HepG2 (cell line): ENCODE measurements around the gene FBP1. TPM values are rescaled to one million over a fixed set of nuclear protein-coding genes. Genes with fewer than 3 reads are reported as not detected.

Source experiments
- ATAC-seq: fragments of 200-7000 bp; cut with Tn5 transposase; 3 replicates; pipeline ENCODE4 v1.9.1; 2020; ENCODE audit warnings: mild to moderate bottlenecking, moderate library complexity
- BruUV-seq: library from RNA; stranded (reverse); fragments of 400-500 nt; replicated peaks from 2 replicates; lab custom pipeline; 2021; lab: Mats Ljungman, UMichigan
- CTCF ChIA-PET: fragments of 300-600 bp; formaldehyde crosslinking; extraction: SDS; loops from one replicate; lab custom pipeline; 2021; ENCODE audit warnings: low total read pairs, inconsistent platforms, low intra/inter-chr PET ratio; lab: Yijun Ruan, JAX
- POLR2A ChIA-PET: fragments of 350-600 bp; sonication (Branson Sonifier 250); formaldehyde crosslinking; loops from one replicate; lab custom pipeline; 2020; ENCODE audit warnings: antibody characterized with exemption, inconsistent platforms; lab: Yijun Ruan, JAX
- DNase-seq: peaks from one replicate; pipeline ENCODE4 v3.0.0-alpha.2; 2015; ENCODE audit warnings: low spot score
- FAIRE-seq: peaks from 3 replicates; lab custom pipeline; 2011; peaks lifted over from hg19 to GRCh38; lab: Jason Lieb, UNC
- H2AFZ ChIP-seq: one replicate; pipeline ENCODE4 v1.6.1; 2011; ENCODE audit warnings: low read length, inconsistent platforms
- H3K27ac ChIP-seq: fragments of 300-600 bp; 3 replicates; pipeline ENCODE4 v1.8.0; 2011; ENCODE audit warnings: mixed run types, mild to moderate bottlenecking, mixed read lengths, low read length, inconsistent platforms; ENCODE audit not compliant: insufficient read depth; ENCODE audit errors: extremely low read length
- H3K27me3 ChIP-seq, 2 experiments: fragments of 200-600 bp in 1 of 2; 2 replicates in 1 of 2; 3 replicates in 1 of 2; pipeline versions ENCODE4 v1.6.0 to v1.8.0; 2011; ENCODE audit warnings: low read length in 2 of 2, mild to moderate bottlenecking in 2 of 2, moderate library complexity in 2 of 2, inconsistent platforms in 1 of 2; ENCODE audit not compliant: insufficient read depth in 2 of 2, control insufficient read depth in 1 of 2
- H3K36me3 ChIP-seq, 2 experiments: fragments of 200-600 bp in 1 of 2; replicated peaks in 1 of 2; 2 replicates in 1 of 2; 3 replicates in 1 of 2; pipeline versions ENCODE4 v1.5.1 to v1.8.0; 2011; ENCODE audit warnings: low read length in 2 of 2, inconsistent platforms in 1 of 2; ENCODE audit not compliant: insufficient read depth in 2 of 2, control insufficient read depth in 1 of 2
- H3K4me1 ChIP-seq: 2 replicates; pipeline ENCODE4 v1.5.1; 2012; ENCODE audit warnings: low read length, inconsistent platforms; ENCODE audit not compliant: insufficient read depth
- H3K4me2 ChIP-seq: 2 replicates; pipeline ENCODE4 v1.6.0; 2011; ENCODE audit warnings: low read depth, low read length, inconsistent platforms
- H3K4me3 ChIP-seq, 3 experiments: fragments of 200-600 bp in 1 of 3; sonication (generic), shearing (Covaris generic) in 1 of 3; replicated peaks in 1 of 3; 2 replicates each; pipeline ENCODE4 v1.5.1; 2011 to 2016; ENCODE audit warnings: low read length in 3 of 3, inconsistent platforms in 2 of 3, low read depth in 2 of 3, mild to moderate bottlenecking in 2 of 3, control low read depth in 1 of 3, mixed read lengths in 1 of 3; ENCODE audit not compliant: insufficient read depth in 1 of 3
- H3K79me2 ChIP-seq: one replicate; pipeline ENCODE4 v1.6.1; 2011; ENCODE audit warnings: low read length, inconsistent platforms; ENCODE audit not compliant: insufficient read depth
- H3K9ac ChIP-seq: 2 replicates; pipeline ENCODE4 v1.6.0; 2011; ENCODE audit warnings: mild to moderate bottlenecking, low read depth, low read length, inconsistent platforms; ENCODE audit not compliant: insufficient read depth
- H3K9me3 ChIP-seq: 2 replicates; pipeline ENCODE4 v1.5.1; 2012; ENCODE audit warnings: mild to moderate bottlenecking, low read length
- H4K20me1 ChIP-seq: 2 replicates; pipeline ENCODE4 v1.6.0; 2011; ENCODE audit warnings: inconsistent platforms, mild to moderate bottlenecking, low read length, moderate library complexity; ENCODE audit not compliant: insufficient read depth
- ELF1 ChIP-seq: sonication (generic); formaldehyde crosslinking; IDR thresholded peaks from 2 replicates; pipeline ENCODE4 v1.4.0; 2020; ENCODE audit warnings: missing genetic modification reagents
- JUNB ChIP-seq: sonication (generic); formaldehyde crosslinking; IDR thresholded peaks from 2 replicates; pipeline ENCODE4 v1.8.0; 2022; ENCODE audit warnings: missing genetic modification reagents, mild to moderate bottlenecking, borderline replicate concordance
- RBM22 ChIP-seq: fragments of 200-400 bp; formaldehyde crosslinking; optimal IDR thresholded peaks from 2 replicates; pipeline ENCODE3; 2017; ENCODE audit warnings: mild to moderate bottlenecking, low read length, moderate library complexity
- REPIN1 ChIP-seq: sonication (generic); formaldehyde crosslinking; IDR thresholded peaks from 2 replicates; pipeline ENCODE4 v1.8.0; 2022; ENCODE audit warnings: missing genetic modification reagents, low read depth, mild to moderate bottlenecking, borderline replicate concordance
- SALL1 ChIP-seq: sonication (generic); formaldehyde crosslinking; IDR thresholded peaks from 2 replicates; pipeline ENCODE4 v1.8.0; 2022; ENCODE audit warnings: mild to moderate bottlenecking, missing genetic modification reagents
- ZBTB3 ChIP-seq: sonication (generic); formaldehyde crosslinking; IDR thresholded peaks from 2 replicates; pipeline ENCODE4 v1.4.0; 2020; ENCODE audit warnings: low read depth, mild to moderate bottlenecking, moderate library complexity, missing genetic modification reagents, borderline replicate concordance
- ZNF121 ChIP-seq: sonication (generic); formaldehyde crosslinking; IDR thresholded peaks from 2 replicates; pipeline ENCODE4 v1.5.0; 2020; ENCODE audit warnings: mild to moderate bottlenecking, missing genetic modification reagents
- ZNF614 ChIP-seq: IDR thresholded peaks from 2 replicates; pipeline ENCODE4 v1.6.1; 2018; ENCODE audit warnings: missing biosample characterization, missing genetic modification reagents, inconsistent platforms, borderline replicate concordance
- WGBS: methylation state at CpG from one replicate; pipeline ENCODE4 v1.1.6; 2017; ENCODE audit warnings: low lambda C conversion rate; 5-methylcytosine and 5-hydroxymethylcytosine counted together
- in situ Hi-C: cut with HindIII; loops from 2 replicates; pipeline ENCODE4 v1.10.0; 2017; ENCODE audit warnings: low pct_unique_long_range_greater_than_20kb; ENCODE audit not compliant: extremely low pct_ligation_motif_present
- intact Hi-C: fragments of 100-400 bp; cut with micrococcal nuclease; formaldehyde crosslinking; loops from one replicate; pipeline ENCODE4 v1.10.0; 2022; ENCODE audit not compliant: unreplicated experiment
- polyA plus RNA-seq, 8 experiments: library from polyadenylated mRNA; depleted of rRNA in 3 of 8; stranded (reverse) in 7 of 8; unstranded in 1 of 8; fragments of >200 nt; fragmentation: Illumina TruSeq in 4 of 8; extraction: Trizol in 4 of 8; gene quantifications; 2 replicates each; pipeline versions ENCODE4 v1.2.1 to v1.2.3, GENCODE V29; 2011 to 2016; ENCODE audit warnings: low read depth in 4 of 8, missing spikeins in 1 of 8, mixed read lengths in 1 of 8; ENCODE audit not compliant: insufficient read depth in 1 of 8
- total RNA-seq, 5 experiments: library from RNA; depleted of rRNA; stranded (reverse); fragments of >200 nt; fragmentation: Illumina TruSeq; extraction: Trizol; gene quantifications; 2 replicates each; pipeline ENCODE4 v1.2.3, GENCODE V29; 2016; ENCODE audit warnings: low read depth in 1 of 5

The FBP1 gene
- total and polyA plus RNA-seq, 2 of the 13 experiments (the other 11 are each of a cell fraction or from before 2014, with no cell fraction given): 0.29 to 0.53 TPM

GRCh38 chr9:94586814-94587213 lies 52.5 kb downstream of the FBP1 start:
- no peaks in the 10 kb centered on the region for H3K79me2 ChIP-seq
- 13% methylated on average over 5 of the region's 9 CpGs for WGBS

DNA sequence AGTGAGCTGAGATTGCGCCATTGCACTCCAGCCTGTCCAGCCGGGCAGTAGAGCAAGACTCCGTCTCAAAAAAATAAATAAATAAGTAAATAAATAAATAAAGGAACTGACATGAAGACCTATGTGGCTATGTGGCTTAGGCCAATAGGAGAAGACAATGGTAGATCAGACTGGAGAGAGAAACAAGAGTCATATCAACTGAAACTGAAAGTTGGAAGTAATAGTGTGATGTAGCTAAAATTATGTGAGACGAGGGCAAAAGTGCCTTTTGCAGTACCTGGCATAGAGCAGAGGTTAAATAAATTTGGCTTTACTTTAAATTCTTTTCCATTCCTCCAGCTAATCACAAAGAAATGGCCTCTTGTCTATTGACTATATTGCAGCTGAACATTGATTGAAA lies 53.0 kb downstream of the FBP1 start:
- Histone ChIP-seq H3K9me3 (no peaks in the 10 kb centered on the region), H3K4me3 (peak overlapping the region; percentile 15 to 45 (median 35); a peak in 4 of 6 replicates), H3K9ac (no peak overlapping the region), H4K20me1 (no peaks in the 10 kb centered on the region), H3K4me1 (peaks cover 15% of the 10 kb centered on the region), H3K36me3 (no peaks in the 10 kb centered on the region), H3K27me3 (peaks cover 3 to 21% of the 10 kb centered on the region in 2 experiments; a peak in 3 of 5 replicates), H3K79me2 (no peaks in the 10 kb centered on the region), H3K4me2 (peak overlapping the region; percentile 76), H3K27ac (no peak overlapping the region), H2AFZ (no peak overlapping the region)
- no peak for DNase-seq
- FAIRE-seq: no peak
- BruUV-seq: no TSS peak
- TF ChIP-seq RBM22: no peak
- peak; percentile 57; the same call in 1 of the 2 replicates for TF ChIP-seq ZNF121
- 17% methylated on average over 4 of the region's 4 CpGs for WGBS
- intact Hi-C loops: no loop called here
- in situ Hi-C loops: no loop called here
- ChIA-PET POLR2A (interaction anchor here (0.8 kb wide), 1 partner anchor 32 kb away, joined by 3 read pairs; the partner anchor contains the start of gene PCAT7), CTCF (no interaction called here)
- ATAC-seq: peak; percentile 24; the same call in 1 of the 3 replicates

More at GRCh38 chr9:94586814-94587213, 52.5 kb downstream of the FBP1 start:
- no peaks in the 10 kb centered on the region for H4K20me1 ChIP-seq
- H3K4me2 ChIP-seq: peak overlapping the region; percentile 76
- intact Hi-C loops: no loop called here
- ATAC-seq: peak; percentile 55
- in situ Hi-C loops: no loop called here
- no peak overlapping the region for H2AFZ ChIP-seq
- POLR2A ChIA-PET: interaction anchor here (0.8 kb wide), 1 partner anchor 32 kb away, joined by 3 read pairs; the partner anchor contains the start of gene PCAT7
- FAIRE-seq: no peak
- H3K9me3 ChIP-seq: no peaks in the 10 kb centered on the region
- H3K4me1 ChIP-seq: peaks cover 15% of the 10 kb centered on the region
- H3K4me3 ChIP-seq: peak overlapping the region; percentile 15 to 45 (median 28); a peak in 3 of 6 replicates
- no peak overlapping the region for H3K9ac ChIP-seq
- H3K27me3 ChIP-seq: peaks cover 3 to 21% of the 10 kb centered on the region in 2 experiments; a peak in 3 of 5 replicates
- H3K36me3 ChIP-seq: no peaks in the 10 kb centered on the region
- no peak for TF ChIP-seq ELF1
- TF ChIP-seq REPIN1 (CRISPR knock-in tag): no peak
- TF ChIP-seq JUNB (CRISPR knock-in tag): no peak
- TF ChIP-seq SALL1 (CRISPR knock-in tag): no peak
- TF ChIP-seq ZNF614 (CRISPR knock-in tag): no peak
- no peak for TF ChIP-seq ZBTB3 (CRISPR knock-in tag)
- no peak for DNase-seq
- CTCF ChIA-PET: no interaction called here
- no peak overlapping the region for H3K27ac ChIP-seq
- BruUV-seq: no TSS peak
